SJCRH30 (cell line): ENCODE results near the gene ATXN10. TPM values are rescaled to one million over a fixed set of nuclear protein-coding genes. Genes with fewer than 3 reads are reported as not detected.

ENCODE experiments used
- DNase-seq, 2 experiments: peaks; one replicate each; pipeline ENCODE4 v3.0.0-alpha.2; 2015 to 2020
- H3K27ac ChIP-seq: fragments of 250-450 bp; sonication (Bioruptor Pico); 2 replicates; pipeline ENCODE4 v1.5.1; 2020; ENCODE audit warnings: mild to moderate bottlenecking, moderate library complexity
- H3K27me3 ChIP-seq: fragments of 250-450 bp; sonication (Bioruptor Pico); 2 replicates; pipeline ENCODE4 v1.5.1; 2020; ENCODE audit warnings: mild to moderate bottlenecking, moderate library complexity
- H3K36me3 ChIP-seq: fragments of 250-450 bp; sonication (Bioruptor Pico); 2 replicates; pipeline ENCODE4 v1.5.1; 2020; ENCODE audit warnings: mild to moderate bottlenecking, moderate library complexity
- H3K4me1 ChIP-seq: fragments of 250-450 bp; sonication (Bioruptor Pico); 2 replicates; pipeline ENCODE4 v1.5.1; 2020; ENCODE audit warnings: mild to moderate bottlenecking, moderate library complexity
- H3K4me3 ChIP-seq: fragments of 250-450 bp; sonication (Bioruptor Pico); 2 replicates; pipeline ENCODE4 v1.5.1; 2020; ENCODE audit warnings: mild to moderate bottlenecking, moderate library complexity
- H3K9me3 ChIP-seq: fragments of 250-450 bp; sonication (Bioruptor Pico); replicated peaks from 2 replicates; pipeline ENCODE4 v1.5.1; 2020; ENCODE audit warnings: mild to moderate bottlenecking, moderate library complexity
- total RNA-seq: library from RNA; depleted of rRNA; stranded (reverse); fragments of >200 nt; shearing (Covaris generic); gene quantifications from 2 replicates; pipeline ENCODE4 v1.2.3, GENCODE V29; 2014

ATXN10 gene
- total RNA-seq, 1 experiment from 2014 or later: 38.4 TPM

GRCh38 chr22:45867118-45867905 is 195.7 kb downstream of the ATXN10 start:
- no peaks in the 10 kb centered on the region for H3K4me1 ChIP-seq
- no peak for DNase-seq
- H3K27ac ChIP-seq: no peak overlapping the region
- H3K27me3 ChIP-seq: no peaks in the 10 kb centered on the region
- H3K9me3 ChIP-seq: no peaks in the 10 kb centered on the region
- no peak overlapping the region for H3K4me3 ChIP-seq
- H3K36me3 ChIP-seq: no peaks in the 10 kb centered on the region

GRCh38 chr22:45867906-45868555 is 196.4 kb downstream of the ATXN10 start:
- Histone ChIP-seq H3K27ac (no peak overlapping the region), H3K4me1 (no peaks in the 10 kb centered on the region), H3K27me3 (no peaks in the 10 kb centered on the region), H3K36me3 (no peaks in the 10 kb centered on the region), H3K9me3 (no peaks in the 10 kb centered on the region), H3K4me3 (no peak overlapping the region)
- no peak for DNase-seq

GRCh38 chr22:45868571-45869339 is 197.1 kb downstream of the ATXN10 start:
- Histone ChIP-seq H3K27me3 (no peaks in the 10 kb centered on the region), H3K4me3 (no peak overlapping the region), H3K27ac (no peak overlapping the region), H3K9me3 (no peaks in the 10 kb centered on the region), H3K36me3 (no peaks in the 10 kb centered on the region), H3K4me1 (no peaks in the 10 kb centered on the region)
- no peak for DNase-seq

GRCh38 chr22:45869340-45869847 is 197.8 kb downstream of the ATXN10 start:
- H3K4me1 ChIP-seq: no peaks in the 10 kb centered on the region
- no peaks in the 10 kb centered on the region for H3K9me3 ChIP-seq
- H3K27me3 ChIP-seq: no peaks in the 10 kb centered on the region
- no peaks in the 10 kb centered on the region for H3K36me3 ChIP-seq
- DNase-seq: no peak
- no peak overlapping the region for H3K4me3 ChIP-seq
- H3K27ac ChIP-seq: no peak overlapping the region

GRCh38 chr22:45870011-45870410 is 198.4 kb downstream of the ATXN10 start:
- H3K4me1 ChIP-seq: no peaks in the 10 kb centered on the region
- no peak overlapping the region for H3K27ac ChIP-seq
- no peaks in the 10 kb centered on the region for H3K36me3 ChIP-seq
- no peaks in the 10 kb centered on the region for H3K9me3 ChIP-seq
- no peak overlapping the region for H3K4me3 ChIP-seq
- no peaks in the 10 kb centered on the region for H3K27me3 ChIP-seq
- DNase-seq: no peak

GRCh38 chr22:45871721-45872120 is 200.1 kb downstream of the ATXN10 start:
- Histone ChIP-seq H3K9me3 (no peaks in the 10 kb centered on the region), H3K4me1 (no peaks in the 10 kb centered on the region), H3K36me3 (no peaks in the 10 kb centered on the region), H3K4me3 (no peak overlapping the region), H3K27me3 (no peaks in the 10 kb centered on the region), H3K27ac (no peak overlapping the region)
- no peak for DNase-seq

- no peaks in the 10 kb centered on the region for H3K9me3 ChIP-seq
- no peaks in the 10 kb centered on the region for H3K4me1 ChIP-seq
- H3K27ac ChIP-seq: no peak overlapping the region
- no peaks in the 10 kb centered on the region for H3K36me3 ChIP-seq
- no peak overlapping the region for H3K4me3 ChIP-seq
- no peaks in the 10 kb centered on the region for H3K27me3 ChIP-seq
- no peak for DNase-seq
Measured at GRCh38 chr22:45872659-45873263, 201.1 kb downstream of the ATXN10 start.

- Histone ChIP-seq H3K27me3 (0 out of 2 replicates have a peak, but pooled peaks cover 7% of the 10 kb centered on the region), H3K9me3 (no peaks in the 10 kb centered on the region), H3K27ac (no peak overlapping the region), H3K36me3 (no peaks in the 10 kb centered on the region), H3K4me3 (no peak overlapping the region), H3K4me1 (no peaks in the 10 kb centered on the region)
- DNase-seq: no peak
Measured at GRCh38 chr22:45876136-45877035, 204.8 kb downstream of the ATXN10 start.

GRCh38 chr22:45877036-45877380 is 205.4 kb downstream of the ATXN10 start:
- no peaks in the 10 kb centered on the region for H3K36me3 ChIP-seq
- H3K27ac ChIP-seq: no peak overlapping the region
- no peak for DNase-seq
- 0 out of 2 replicates have a peak, but pooled peaks cover 7% of the 10 kb centered on the region for H3K27me3 ChIP-seq
- no peaks in the 10 kb centered on the region for H3K4me1 ChIP-seq
- no peaks in the 10 kb centered on the region for H3K9me3 ChIP-seq
- no peak overlapping the region for H3K4me3 ChIP-seq

- no peak for DNase-seq
- 0 out of 2 replicates have a peak, but pooled peaks cover 7% of the 10 kb centered on the region for H3K27me3 ChIP-seq
Measured at GRCh38 chr22:45877651-45878050, 206.0 kb downstream of the ATXN10 start.

GRCh38 chr22:45878051-45878781 is 206.6 kb downstream of the ATXN10 start:
- no peak for DNase-seq
- Histone ChIP-seq H3K9me3 (no peaks in the 10 kb centered on the region), H3K36me3 (no peaks in the 10 kb centered on the region), H3K4me1 (no peaks in the 10 kb centered on the region), H3K27ac (no peak overlapping the region), H3K4me3 (no peak overlapping the region), H3K27me3 (0 out of 2 replicates have a peak, but pooled peaks cover 7% of the 10 kb centered on the region)

More at GRCh38 chr22:45877651-45878050, 206.0 kb downstream of the ATXN10 start:
- H3K27ac ChIP-seq: no peak overlapping the region
- H3K4me1 ChIP-seq: no peaks in the 10 kb centered on the region
- H3K4me3 ChIP-seq: no peak overlapping the region
- H3K36me3 ChIP-seq: no peaks in the 10 kb centered on the region
- no peaks in the 10 kb centered on the region for H3K9me3 ChIP-seq

- H3K27ac ChIP-seq: no peak overlapping the region
- H3K27me3 ChIP-seq: 0 out of 2 replicates have a peak, but pooled peaks cover 7% of the 10 kb centered on the region
- no peaks in the 10 kb centered on the region for H3K4me1 ChIP-seq
- H3K36me3 ChIP-seq: no peaks in the 10 kb centered on the region
- H3K4me3 ChIP-seq: no peak overlapping the region
- no peaks in the 10 kb centered on the region for H3K9me3 ChIP-seq
- no peak for DNase-seq
Measured at GRCh38 chr22:45878901-45879551, 207.4 kb downstream of the ATXN10 start.

GRCh38 chr22:45879552-45879949 is 207.9 kb downstream of the ATXN10 start:
- no peak overlapping the region for H3K27ac ChIP-seq
- no peak for DNase-seq
- H3K4me1 ChIP-seq: no peaks in the 10 kb centered on the region
- no peaks in the 10 kb centered on the region for H3K9me3 ChIP-seq
- 0 out of 2 replicates have a peak, but pooled peaks cover 7% of the 10 kb centered on the region for H3K27me3 ChIP-seq
- no peak overlapping the region for H3K4me3 ChIP-seq
- no peaks in the 10 kb centered on the region for H3K36me3 ChIP-seq
